HCT116 (cell line): Measurements from ENCODE around the gene LAMP1. TPM values are rescaled to one million over a fixed set of nuclear protein-coding genes. Genes with fewer than 3 reads are reported as not detected.
"Not testable (repeated sequence)": the region's sequence is repeated elsewhere in the genome, so short reads cannot be mapped to it uniquely, and the experiment has no call there.

ENCODE experiments used
- ATAC-seq: fragments of 200-7000 bp; cut with Tn5 transposase; 2 replicates; pipeline ENCODE4 v1.9.1; 2020; ENCODE audit warnings: mild to moderate bottlenecking, moderate library complexity
- BruUV-seq: library from RNA; stranded (reverse); fragments of 400-500 nt; replicated peaks from 2 replicates; lab custom pipeline; 2021; lab: Mats Ljungman, UMichigan
- CTCF ChIA-PET: fragments of 300-600 bp; sonication (Branson Sonifier 250); formaldehyde crosslinking; loops from one replicate; lab custom pipeline; 2021; ENCODE audit warnings: antibody characterized with exemption; lab: Charles Lee
- POLR2A ChIA-PET: fragments of 300-600, 350-600 bp; sonication (Branson Sonifier 250); formaldehyde crosslinking; loops from one replicate; lab custom pipeline; 2021; ENCODE audit warnings: antibody characterized with exemption; lab: Charles Lee
- RAD21 ChIA-PET, 2 experiments: fragments of 300-600 bp; sonication (Branson Sonifier 250); formaldehyde crosslinking; loops; one replicate each; lab custom pipeline; 2023; ENCODE audit warnings: low total read pairs in 2 of 2; ENCODE audit not compliant: uncharacterized antibody in 2 of 2, unreplicated experiment in 2 of 2, low non-redundant PET in 1 of 2; lab: Charles Lee
- DNase-seq: peaks from one replicate; pipeline ENCODE4 v3.0.0-alpha.2; 2010; ENCODE audit warnings: low read depth, low spot score
- H2AFZ ChIP-seq: fragments of 200-600 bp; shearing (Covaris generic), sonication (generic); 2 replicates; pipeline ENCODE4 v1.6.1; 2017; ENCODE audit warnings: low read depth, mixed run types, mixed read lengths, antibody characterized with exemption, low read length; ENCODE audit not compliant: poor library complexity, severe bottlenecking
- H3K27ac ChIP-seq: 2 replicates; pipeline ENCODE4 v1.5.1; 2012; ENCODE audit warnings: low read depth, low read length
- H3K27me3 ChIP-seq: fragments of 200-600 bp; sonication (generic); 2 replicates; pipeline ENCODE4 v1.6.1; 2016; ENCODE audit warnings: mixed run types, low read length, mixed read lengths; ENCODE audit not compliant: insufficient read depth
- H3K36me3 ChIP-seq, 2 experiments: fragments of 200-500 bp in 1 of 2; fragments of 200-600 bp in 1 of 2; sonication (Bioruptor generic) in 1 of 2; sonication (generic) in 1 of 2; 2 replicates each; pipeline versions ENCODE4 v1.5.1 to v1.6.1; 2014 to 2016; ENCODE audit warnings: low read length in 2 of 2, inconsistent platforms in 1 of 2, mixed read lengths in 1 of 2, mixed run types in 1 of 2; ENCODE audit not compliant: insufficient read depth in 2 of 2, control insufficient read depth in 1 of 2
- H3K4me1 ChIP-seq, 2 experiments: fragments of 200-600 bp in 1 of 2; sonication (generic) in 1 of 2; 2 replicates each; pipeline versions ENCODE4 v1.5.1 to v1.6.1; 2012 to 2017; ENCODE audit warnings: low read length in 2 of 2, inconsistent platforms in 1 of 2, mild to moderate bottlenecking in 1 of 2, mixed read lengths in 1 of 2, mixed run types in 1 of 2, moderate library complexity in 1 of 2; ENCODE audit not compliant: insufficient read depth in 2 of 2, control insufficient read depth in 1 of 2
- H3K4me2 ChIP-seq: fragments of 200-600 bp; sonication (generic); 2 replicates; pipeline ENCODE4 v1.6.1; 2017; ENCODE audit warnings: mixed run types, low read length, mixed read lengths
- H3K4me3 ChIP-seq, 2 experiments: fragments of 200-600 bp in 1 of 2; sonication (generic) in 1 of 2; replicated peaks in 1 of 2; 2 replicates each; pipeline ENCODE4 v1.5.1; 2011 to 2016; ENCODE audit warnings: low read length in 2 of 2, control low read depth in 1 of 2, low read depth in 1 of 2, mild to moderate bottlenecking in 1 of 2, mixed read lengths in 1 of 2, mixed run types in 1 of 2
- H3K79me2 ChIP-seq: fragments of 200-600 bp; sonication (generic); 2 replicates; pipeline ENCODE4 v1.6.1; 2017; ENCODE audit warnings: mild to moderate bottlenecking, mixed run types, low read length, moderate library complexity, mixed read lengths; ENCODE audit not compliant: insufficient read depth
- H3K9ac ChIP-seq: fragments of 200-600 bp; sonication (generic); 2 replicates; pipeline ENCODE4 v1.6.1; 2016; ENCODE audit warnings: low read length, mixed read lengths
- H3K9me2 ChIP-seq: fragments of 200-600 bp; sonication (generic), shearing (Covaris generic); 2 replicates; pipeline ENCODE4 v1.6.1; 2017; ENCODE audit warnings: mixed run types, mild to moderate bottlenecking, moderate library complexity; ENCODE audit not compliant: insufficient read depth
- H3K9me3 ChIP-seq, 2 experiments: fragments of 200-500 bp in 1 of 2; fragments of 200-600 bp in 1 of 2; sonication (Bioruptor generic) in 1 of 2; sonication (generic) in 1 of 2; 2 replicates each; pipeline ENCODE4 v1.6.1; 2014 to 2017; ENCODE audit warnings: low read length in 2 of 2, mixed read lengths in 2 of 2, inconsistent platforms in 1 of 2, low read depth in 1 of 2, mild to moderate bottlenecking in 1 of 2, mixed run types in 1 of 2, moderate library complexity in 1 of 2; ENCODE audit not compliant: control insufficient read depth in 1 of 2, insufficient read depth in 1 of 2
- H4K20me1 ChIP-seq: fragments of 200-600 bp; sonication (generic), shearing (Covaris generic); 2 replicates; pipeline ENCODE4 v1.6.1; 2017; ENCODE audit warnings: mixed run types, mild to moderate bottlenecking, moderate library complexity; ENCODE audit not compliant: insufficient read depth
- CBX3 ChIP-seq: IDR thresholded peaks from 2 replicates; pipeline ENCODE4 v1.6.1; 2012; ENCODE audit warnings: low read depth
- FOSL1 ChIP-seq: IDR thresholded peaks from 2 replicates; pipeline ENCODE4 v1.6.1; 2012; ENCODE audit warnings: low read depth
- MAX ChIP-seq: IDR thresholded peaks from 2 replicates; pipeline ENCODE4 v1.6.1; 2012
- RAD21 ChIP-seq: IDR thresholded peaks from 2 replicates; pipeline ENCODE4 v1.6.1; 2012; ENCODE audit warnings: low read depth, mild to moderate bottlenecking
- REST ChIP-seq: IDR thresholded peaks from 2 replicates; pipeline ENCODE4 v1.6.1; 2012; ENCODE audit warnings: low read depth
- SRF ChIP-seq: IDR thresholded peaks from 2 replicates; pipeline ENCODE4 v1.6.1; 2012; ENCODE audit warnings: low read depth
- intact Hi-C: fragments of 100-400 bp; cut with micrococcal nuclease; formaldehyde crosslinking; loops from 2 replicates; pipeline ENCODE4 v1.10.0; 2022
- total RNA-seq: library from RNA; stranded (reverse); gene quantifications from one replicate; pipeline ENCODE4 v1.2.1, GENCODE V29; 2021; ENCODE audit not compliant: unreplicated experiment
- TF ChIP-seq, protein P1 (sequence below), 3 experiments: fragments of 200-600 bp in 1 of 3; sonication (generic) in 1 of 3; IDR thresholded peaks in 2 of 3; conservative IDR thresholded peaks in 1 of 3; 2 replicates each; pipeline ENCODE4 v1.5.1; 2012 to 2017; ENCODE audit warnings: low read depth in 2 of 3, low read length in 2 of 3, antibody characterized with exemption in 1 of 3, borderline replicate concordance in 1 of 3, control low read depth in 1 of 3, mild to moderate bottlenecking in 1 of 3, mixed read lengths in 1 of 3, mixed run types in 1 of 3, moderate library complexity in 1 of 3; ENCODE audit not compliant: insufficient read depth in 1 of 3

Gene LAMP1
- total RNA-seq, 1 experiment from 2014 or later = 158 TPM

DNA sequence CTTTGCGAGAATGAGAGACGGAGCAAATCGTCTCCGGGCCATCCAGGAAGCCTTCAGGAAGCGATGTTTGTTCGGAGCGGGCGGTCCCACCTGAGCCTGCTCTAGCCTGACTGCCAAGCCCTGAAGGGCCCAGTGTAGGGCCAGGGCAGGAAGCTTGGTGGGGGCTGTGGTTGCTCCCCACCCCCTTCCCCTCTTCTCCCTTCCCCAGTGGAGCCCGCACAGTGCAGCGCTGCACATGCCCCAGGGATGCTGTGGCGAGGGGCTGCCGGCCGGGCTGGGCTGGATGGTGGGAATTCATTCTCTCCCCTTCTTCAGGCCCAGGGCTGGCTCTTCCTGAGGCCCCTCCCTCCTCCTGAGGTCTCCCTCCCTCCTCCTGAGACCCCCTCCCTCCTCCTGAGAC lies 74.0 kb downstream of the LAMP1 start:
- H3K27ac ChIP-seq = no peak overlapping the region
- ChIA-PET CTCF (no interaction called here), RAD21 (no interaction called here), POLR2A (no interaction called here)
- H3K36me3 ChIP-seq = no peaks in the 10 kb centered on the region
- H4K20me1 ChIP-seq = no peaks in the 10 kb centered on the region
- H2AFZ ChIP-seq = no peak overlapping the region
- H3K79me2 ChIP-seq = no peaks in the 10 kb centered on the region
- H3K4me1 ChIP-seq = no peaks in the 10 kb centered on the region
- no TSS peak for BruUV-seq
- no peak for TF ChIP-seq REST
- TF ChIP-seq SRF = no peak
- TF ChIP-seq, protein P1, sequence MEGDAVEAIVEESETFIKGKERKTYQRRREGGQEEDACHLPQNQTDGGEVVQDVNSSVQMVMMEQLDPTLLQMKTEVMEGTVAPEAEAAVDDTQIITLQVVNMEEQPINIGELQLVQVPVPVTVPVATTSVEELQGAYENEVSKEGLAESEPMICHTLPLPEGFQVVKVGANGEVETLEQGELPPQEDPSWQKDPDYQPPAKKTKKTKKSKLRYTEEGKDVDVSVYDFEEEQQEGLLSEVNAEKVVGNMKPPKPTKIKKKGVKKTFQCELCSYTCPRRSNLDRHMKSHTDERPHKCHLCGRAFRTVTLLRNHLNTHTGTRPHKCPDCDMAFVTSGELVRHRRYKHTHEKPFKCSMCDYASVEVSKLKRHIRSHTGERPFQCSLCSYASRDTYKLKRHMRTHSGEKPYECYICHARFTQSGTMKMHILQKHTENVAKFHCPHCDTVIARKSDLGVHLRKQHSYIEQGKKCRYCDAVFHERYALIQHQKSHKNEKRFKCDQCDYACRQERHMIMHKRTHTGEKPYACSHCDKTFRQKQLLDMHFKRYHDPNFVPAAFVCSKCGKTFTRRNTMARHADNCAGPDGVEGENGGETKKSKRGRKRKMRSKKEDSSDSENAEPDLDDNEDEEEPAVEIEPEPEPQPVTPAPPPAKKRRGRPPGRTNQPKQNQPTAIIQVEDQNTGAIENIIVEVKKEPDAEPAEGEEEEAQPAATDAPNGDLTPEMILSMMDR (IDR thresholded peaks at IDR 0.05 in 2 of 3, conservative IDR thresholded peaks at IDR 0.05 in 1 of 3; ENCODE audit: borderline replicate concordance in 1 of 3, insufficient read depth in 1 of 3, low read depth in 2 of 3, low read length in 2 of 3) = no peak
- no peak for TF ChIP-seq RAD21
- no peak for TF ChIP-seq FOSL1
- TF ChIP-seq MAX = no peak
- TF ChIP-seq CBX3 = no peak
- DNase-seq (no peak), ATAC-seq (no peak)
- no peak overlapping the region for H3K9ac ChIP-seq
- H3K9me3 ChIP-seq = no peaks in the 10 kb centered on the region
- H3K4me3 ChIP-seq = no peak overlapping the region
- no peak overlapping the region for H3K4me2 ChIP-seq
- H3K27me3 ChIP-seq = no peaks in the 10 kb centered on the region
- intact Hi-C loops = loop anchor here (5.0 kb wide), 1 partner anchor 334 kb away; no protein-coding TSS in a partner anchor
- H3K9me2 ChIP-seq = no peaks in the 10 kb centered on the region

DNA sequence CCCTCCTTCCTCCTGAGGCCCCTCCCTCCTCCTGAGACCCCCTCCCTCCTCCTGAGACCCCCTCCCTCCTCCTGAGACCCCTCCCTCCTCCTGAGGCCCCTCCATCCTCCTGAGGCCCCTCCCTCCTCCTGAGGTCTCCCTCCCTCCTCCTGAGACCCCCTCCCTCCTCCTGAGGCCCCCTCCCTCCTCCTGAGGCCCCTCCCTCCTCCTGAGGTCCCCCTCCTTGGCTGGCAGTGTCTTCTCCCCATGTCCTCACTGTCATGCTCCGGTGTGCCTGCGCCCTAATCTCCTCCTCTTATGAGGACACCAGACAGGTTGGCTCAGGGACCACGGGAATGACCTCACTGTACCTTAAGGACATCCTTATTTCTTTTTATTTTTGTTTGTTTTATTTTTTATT lies 74.7 kb downstream of the LAMP1 start:
- H2AFZ ChIP-seq, H3K36me3 ChIP-seq, ATAC-seq, H3K9me3 ChIP-seq, BruUV-seq, H3K4me3 ChIP-seq, DNase-seq, H3K27ac ChIP-seq, RAD21 ChIA-PET, H3K9me2 ChIP-seq, H3K4me1 ChIP-seq, POLR2A ChIA-PET, H4K20me1 ChIP-seq, H3K27me3 ChIP-seq, H3K4me2 ChIP-seq, H3K9ac ChIP-seq, H3K79me2 ChIP-seq: not testable (repeated sequence)
- CTCF ChIA-PET = interaction anchor here (1.2 kb wide), 1 partner anchor 72 kb away, joined by 3 read pairs; no protein-coding TSS in a partner anchor
- intact Hi-C loops = loop anchor here (2.0 to 5.0 kb wide), 2 partner anchors 97 to 334 kb away; no protein-coding TSS in a partner anchor
